Measurements from ENCODE around the gene DPEP2. TPM values are rescaled to one million over a fixed set of nuclear protein-coding genes. Genes with fewer than 3 reads are reported as not detected.

DPEP2 gene
- total and polyA plus RNA-seq, 2 of the 13 experiments (the other 11 are each of a cell fraction or from before 2014, with no cell fraction given), result 0.18 TPM; not detected in 1

GRCh38 chr16:67962135-67962534 is 37.1 kb downstream of the DPEP2 start:
- ATAC-seq, result no peak
- POLR2A ChIA-PET, result interaction anchor here (1.6 to 12.9 kb wide), 2 partner anchors 17 to 26 kb away, joined by 3 to 226 read pairs; partner anchors contain the start of gene LCAT

More at GRCh38 chr16:67962135-67962534, 37.1 kb downstream of the DPEP2 start:
- Histone ChIP-seq H3K4me1 (ENCODE audit: insufficient read depth, low read length) (peaks cover 42% of the 10 kb centered on the region), H3K27me3 (ENCODE audit: control insufficient read depth in 1 of 2, insufficient read depth in 2 of 2, low read length in 2 of 2) (no peaks in the 10 kb centered on the region; a peak in 1 of 5 replicates), H3K9ac (ENCODE audit: insufficient read depth, low read depth, low read length) (no peak overlapping the region), H3K27ac (ENCODE audit: extremely low read length, insufficient read depth, low read length) (no peak overlapping the region), H4K20me1 (ENCODE audit: insufficient read depth, low read length) (peaks cover 18% of the 10 kb centered on the region), H3K4me2 (ENCODE audit: low read depth, low read length) (no peak overlapping the region), H3K36me3 (replicated peaks in 1 of 2; ENCODE audit: control insufficient read depth in 1 of 2, insufficient read depth in 2 of 2, low read length in 2 of 2) (peaks cover 47 to 63% of the 10 kb centered on the region in 2 experiments), H3K79me2 (ENCODE audit: insufficient read depth, low read length) (peaks cover 56% of the 10 kb centered on the region), H2AFZ (ENCODE audit: low read length) (no peak overlapping the region), H3K9me3 (ENCODE audit: low read length) (no peaks in the 10 kb centered on the region), H3K4me3 (replicated peaks in 1 of 3; ENCODE audit: insufficient read depth in 1 of 3, low read depth in 2 of 3, low read length in 3 of 3) (no peak overlapping the region)
- no TSS peak for BruUV-seq (replicated peaks)
- CTCF ChIA-PET (ENCODE audit: low intra/inter-chr PET ratio, low total read pairs), result no interaction called here
- WGBS (ENCODE audit: low lambda C conversion rate), result 99% methylated on average over 8 of the region's 8 CpGs
- in situ Hi-C loops (cut with HindIII; ENCODE audit: extremely low pct_ligation_motif_present, low pct_unique_long_range_greater_than_20kb) (no loop called here), intact Hi-C loops (cut with micrococcal nuclease; ENCODE audit: unreplicated experiment) (no loop called here)
- DNase-seq (ENCODE audit: low spot score), result no peak
- no peak for FAIRE-seq
- TF ChIP-seq SNAPC4 (CRISPR knock-in tag; IDR thresholded peaks at IDR 0.05) (no peak), MEF2D (CRISPR knock-in tag; IDR thresholded peaks at IDR 0.05) (0 out of 2 replicates have a peak, but pooled peaks have one; percentile 24), HOXD1 (CRISPR knock-in tag; IDR thresholded peaks at IDR 0.05) (0 out of 2 replicates have a peak, but pooled peaks have one; percentile 40), POLR2A (IDR thresholded peaks at IDR 0.05; ENCODE audit: insufficient read depth in 1 of 2, low read depth in 2 of 2, low read length in 2 of 2) (0 out of 4 replicates have a peak, but pooled peaks of 1 of the 2 experiments have one; percentile 2), ZFP91 (CRISPR knock-in tag; IDR thresholded peaks at IDR 0.05; ENCODE audit: borderline replicate concordance) (peak; percentile 36; the same call in 1 of the 2 replicates), RBM22 (optimal IDR thresholded peaks at IDR 0.05; ENCODE audit: low read length) (peak; percentile 58)

All from HepG2 (cell line).